Measurements from ENCODE around the gene CFAP299. TPM values are rescaled to one million over a fixed set of nuclear protein-coding genes. Genes with fewer than 3 reads are reported as not detected.

The CFAP299 gene
- total RNA-seq, 1 experiment from 2014 or later, result not detected

DNA sequence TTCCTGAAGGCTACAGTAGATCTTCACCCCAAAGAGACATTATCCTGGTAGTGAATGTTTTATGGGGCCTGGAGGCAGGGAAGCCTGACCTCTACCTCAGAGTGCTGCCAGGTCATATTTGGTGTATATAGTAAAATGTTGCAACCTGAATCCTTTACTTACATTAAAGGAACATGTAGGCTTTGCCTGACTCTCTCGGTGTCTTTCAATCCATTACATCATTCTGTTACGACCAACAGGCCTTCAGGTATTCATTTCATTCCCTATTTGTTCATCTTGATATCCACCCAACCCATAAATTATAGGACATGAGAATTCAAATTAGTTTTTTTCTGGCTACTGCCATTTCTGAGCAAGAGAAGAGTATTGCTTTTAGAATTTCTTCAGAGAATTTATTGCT lies 116.5 kb downstream of the CFAP299 start:
- POLR2A ChIA-PET, result no interaction called here
- TF ChIP-seq POLR2AphosphoS5 (IDR thresholded peaks at IDR 0.05; ENCODE audit: low read depth, low read length) (no peak), JUND (IDR thresholded peaks at IDR 0.05) (no peak), EZH2 (IDR thresholded peaks at IDR 0.05) (no peak), SRF (IDR thresholded peaks at IDR 0.05; ENCODE audit: low read depth) (no peak), RAD21 (IDR thresholded peaks at IDR 0.05; ENCODE audit: low read depth) (no peak), ELF1 (IDR thresholded peaks at IDR 0.05; ENCODE audit: borderline replicate concordance, low read depth) (no peak), ZNF274 (IDR thresholded peaks at IDR 0.05; ENCODE audit: low read depth, low read length) (no peak), CEBPB (IDR thresholded peaks at IDR 0.05; ENCODE audit: low read depth) (no peak)
- TF ChIP-seq, protein P1, sequence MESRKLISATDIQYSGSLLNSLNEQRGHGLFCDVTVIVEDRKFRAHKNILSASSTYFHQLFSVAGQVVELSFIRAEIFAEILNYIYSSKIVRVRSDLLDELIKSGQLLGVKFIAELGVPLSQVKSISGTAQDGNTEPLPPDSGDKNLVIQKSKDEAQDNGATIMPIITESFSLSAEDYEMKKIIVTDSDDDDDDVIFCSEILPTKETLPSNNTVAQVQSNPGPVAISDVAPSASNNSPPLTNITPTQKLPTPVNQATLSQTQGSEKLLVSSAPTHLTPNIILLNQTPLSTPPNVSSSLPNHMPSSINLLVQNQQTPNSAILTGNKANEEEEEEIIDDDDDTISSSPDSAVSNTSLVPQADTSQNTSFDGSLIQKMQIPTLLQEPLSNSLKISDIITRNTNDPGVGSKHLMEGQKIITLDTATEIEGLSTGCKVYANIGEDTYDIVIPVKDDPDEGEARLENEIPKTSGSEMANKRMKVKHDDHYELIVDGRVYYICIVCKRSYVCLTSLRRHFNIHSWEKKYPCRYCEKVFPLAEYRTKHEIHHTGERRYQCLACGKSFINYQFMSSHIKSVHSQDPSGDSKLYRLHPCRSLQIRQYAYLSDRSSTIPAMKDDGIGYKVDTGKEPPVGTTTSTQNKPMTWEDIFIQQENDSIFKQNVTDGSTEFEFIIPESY (IDR thresholded peaks at IDR 0.05; ENCODE audit: extremely low read depth, insufficient replicate concordance, low read length), result no peak
- Histone ChIP-seq H3K4me1 (ENCODE audit: control insufficient read depth in 1 of 2, insufficient read depth in 2 of 2, low read length in 2 of 2) (peaks cover 0 to 8% of the 10 kb centered on the region in 2 experiments; a peak in 1 of 4 replicates), H3K4me2 (ENCODE audit: low read length) (no peak overlapping the region), H3K9me3 (ENCODE audit: control insufficient read depth in 1 of 2, insufficient read depth in 1 of 2, low read depth in 1 of 2, low read length in 2 of 2) (no peaks in the 10 kb centered on the region), H3K27me3 (ENCODE audit: insufficient read depth, low read length) (no peaks in the 10 kb centered on the region; the same call in 1 of the 2 replicates), H3K9ac (ENCODE audit: low read length) (no peak overlapping the region), H3K36me3 (ENCODE audit: control insufficient read depth in 1 of 2, insufficient read depth in 2 of 2, low read length in 2 of 2) (no peaks in the 10 kb centered on the region), H3K9me2 (ENCODE audit: insufficient read depth) (no peaks in the 10 kb centered on the region), H4K20me1 (ENCODE audit: insufficient read depth) (no peaks in the 10 kb centered on the region), H3K27ac (ENCODE audit: low read depth, low read length) (no peak overlapping the region), H3K4me3 (replicated peaks in 1 of 2; ENCODE audit: low read depth in 1 of 2, low read length in 2 of 2) (no peak overlapping the region), H3K79me2 (ENCODE audit: insufficient read depth, low read length) (no peaks in the 10 kb centered on the region), H2AFZ (ENCODE audit: low read depth, low read length, poor library complexity, severe bottlenecking) (no peak overlapping the region)
- DNase-seq (ENCODE audit: low read depth, low spot score) (no peak), ATAC-seq (no peak)
- CTCF ChIA-PET, result no interaction called here
- RAD21 ChIA-PET (ENCODE audit: low non-redundant PET in 1 of 2, low total read pairs in 2 of 2, uncharacterized antibody in 2 of 2, unreplicated experiment in 2 of 2), result no interaction called here
- intact Hi-C loops (cut with micrococcal nuclease), result no loop called here
- BruUV-seq (replicated peaks), result no TSS peak

DNA sequence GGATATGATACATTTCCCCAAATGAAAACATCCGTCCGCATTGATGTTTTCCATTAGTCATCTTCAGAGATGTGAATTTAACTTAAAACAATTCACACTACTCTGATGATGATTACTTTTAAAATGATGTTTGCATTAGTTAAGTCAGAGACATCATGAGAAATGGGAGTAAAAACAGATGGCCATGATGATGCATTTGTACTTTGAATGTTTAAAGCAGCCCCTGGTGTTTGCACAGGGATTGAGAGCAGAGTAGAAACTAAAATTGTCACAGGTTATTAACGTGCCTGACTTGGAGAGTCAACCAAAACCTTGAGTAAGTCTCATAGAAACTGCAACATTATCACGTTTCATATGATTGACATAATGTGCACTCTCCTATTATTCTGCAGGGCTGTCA lies 117.2 kb downstream of the CFAP299 start:
- H3K9me2 ChIP-seq (ENCODE audit: insufficient read depth), result no peaks in the 10 kb centered on the region
- H3K36me3 ChIP-seq (ENCODE audit: control insufficient read depth in 1 of 2, insufficient read depth in 2 of 2, low read length in 2 of 2), result no peaks in the 10 kb centered on the region
- H3K9ac ChIP-seq (ENCODE audit: low read length), result no peak overlapping the region
- H3K79me2 ChIP-seq (ENCODE audit: insufficient read depth, low read length), result no peaks in the 10 kb centered on the region
- ChIA-PET POLR2A (no interaction called here), CTCF (no interaction called here), RAD21 (ENCODE audit: low non-redundant PET in 1 of 2, low total read pairs in 2 of 2, uncharacterized antibody in 2 of 2, unreplicated experiment in 2 of 2) (no interaction called here)
- BruUV-seq (replicated peaks), result no TSS peak
- no peaks in the 10 kb centered on the region for H4K20me1 ChIP-seq (ENCODE audit: insufficient read depth)
- DNase-seq (ENCODE audit: low read depth, low spot score) (no peak), ATAC-seq (no peak)
- no peak overlapping the region for H2AFZ ChIP-seq (ENCODE audit: low read depth, low read length, poor library complexity, severe bottlenecking)
- H3K4me2 ChIP-seq (ENCODE audit: low read length), result no peak overlapping the region
- H3K27me3 ChIP-seq (ENCODE audit: insufficient read depth, low read length), result no peaks in the 10 kb centered on the region; the same call in 1 of the 2 replicates
- TF ChIP-seq, protein P2, sequence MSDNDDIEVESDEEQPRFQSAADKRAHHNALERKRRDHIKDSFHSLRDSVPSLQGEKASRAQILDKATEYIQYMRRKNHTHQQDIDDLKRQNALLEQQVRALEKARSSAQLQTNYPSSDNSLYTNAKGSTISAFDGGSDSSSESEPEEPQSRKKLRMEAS (IDR thresholded peaks at IDR 0.05), result no peak
- TF ChIP-seq RAD21 (IDR thresholded peaks at IDR 0.05; ENCODE audit: low read depth), result no peak
- TF ChIP-seq, protein P3, sequence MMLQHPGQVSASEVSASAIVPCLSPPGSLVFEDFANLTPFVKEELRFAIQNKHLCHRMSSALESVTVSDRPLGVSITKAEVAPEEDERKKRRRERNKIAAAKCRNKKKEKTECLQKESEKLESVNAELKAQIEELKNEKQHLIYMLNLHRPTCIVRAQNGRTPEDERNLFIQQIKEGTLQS (IDR thresholded peaks at IDR 0.05), result no peak
- TF ChIP-seq POLR2AphosphoS5 (IDR thresholded peaks at IDR 0.05; ENCODE audit: low read depth, low read length), result no peak
- TF ChIP-seq ZNF274 (IDR thresholded peaks at IDR 0.05; ENCODE audit: low read depth, low read length), result no peak
- TF ChIP-seq EGR1 (IDR thresholded peaks at IDR 0.05; ENCODE audit: low read depth), result no peak
- TF ChIP-seq SRF (IDR thresholded peaks at IDR 0.05; ENCODE audit: low read depth), result no peak
- TF ChIP-seq, protein P4, sequence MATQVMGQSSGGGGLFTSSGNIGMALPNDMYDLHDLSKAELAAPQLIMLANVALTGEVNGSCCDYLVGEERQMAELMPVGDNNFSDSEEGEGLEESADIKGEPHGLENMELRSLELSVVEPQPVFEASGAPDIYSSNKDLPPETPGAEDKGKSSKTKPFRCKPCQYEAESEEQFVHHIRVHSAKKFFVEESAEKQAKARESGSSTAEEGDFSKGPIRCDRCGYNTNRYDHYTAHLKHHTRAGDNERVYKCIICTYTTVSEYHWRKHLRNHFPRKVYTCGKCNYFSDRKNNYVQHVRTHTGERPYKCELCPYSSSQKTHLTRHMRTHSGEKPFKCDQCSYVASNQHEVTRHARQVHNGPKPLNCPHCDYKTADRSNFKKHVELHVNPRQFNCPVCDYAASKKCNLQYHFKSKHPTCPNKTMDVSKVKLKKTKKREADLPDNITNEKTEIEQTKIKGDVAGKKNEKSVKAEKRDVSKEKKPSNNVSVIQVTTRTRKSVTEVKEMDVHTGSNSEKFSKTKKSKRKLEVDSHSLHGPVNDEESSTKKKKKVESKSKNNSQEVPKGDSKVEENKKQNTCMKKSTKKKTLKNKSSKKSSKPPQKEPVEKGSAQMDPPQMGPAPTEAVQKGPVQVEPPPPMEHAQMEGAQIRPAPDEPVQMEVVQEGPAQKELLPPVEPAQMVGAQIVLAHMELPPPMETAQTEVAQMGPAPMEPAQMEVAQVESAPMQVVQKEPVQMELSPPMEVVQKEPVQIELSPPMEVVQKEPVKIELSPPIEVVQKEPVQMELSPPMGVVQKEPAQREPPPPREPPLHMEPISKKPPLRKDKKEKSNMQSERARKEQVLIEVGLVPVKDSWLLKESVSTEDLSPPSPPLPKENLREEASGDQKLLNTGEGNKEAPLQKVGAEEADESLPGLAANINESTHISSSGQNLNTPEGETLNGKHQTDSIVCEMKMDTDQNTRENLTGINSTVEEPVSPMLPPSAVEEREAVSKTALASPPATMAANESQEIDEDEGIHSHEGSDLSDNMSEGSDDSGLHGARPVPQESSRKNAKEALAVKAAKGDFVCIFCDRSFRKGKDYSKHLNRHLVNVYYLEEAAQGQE (IDR thresholded peaks at IDR 0.05; ENCODE audit: low read depth), result no peak
- no peak for TF ChIP-seq CEBPB (IDR thresholded peaks at IDR 0.05; ENCODE audit: low read depth)
- H3K9me3 ChIP-seq (ENCODE audit: control insufficient read depth in 1 of 2, insufficient read depth in 1 of 2, low read depth in 1 of 2, low read length in 2 of 2), result no peaks in the 10 kb centered on the region
- no peak overlapping the region for H3K4me3 ChIP-seq (replicated peaks in 1 of 2; ENCODE audit: low read depth in 1 of 2, low read length in 2 of 2)
- H3K27ac ChIP-seq (ENCODE audit: low read depth, low read length), result no peak overlapping the region
- intact Hi-C loops (cut with micrococcal nuclease), result no loop called here
- peaks cover 0 to 8% of the 10 kb centered on the region in 2 experiments; a peak in 1 of 4 replicates for H3K4me1 ChIP-seq (ENCODE audit: control insufficient read depth in 1 of 2, insufficient read depth in 2 of 2, low read length in 2 of 2)

Data from HCT116 (cell line).